WI38 (cell line): Measurements from ENCODE around the gene RAB20.
"Not testable (repeated sequence)": the region's sequence is repeated elsewhere in the genome, so short reads cannot be mapped to it uniquely, and the experiment has no call there.

Experiments
- H3K4me3 ChIP-seq: 2 replicates; pipeline ENCODE4 v1.5.1; 2011; ENCODE audit warnings: low read depth, mild to moderate bottlenecking, control low read depth, low read length
- CTCF ChIP-seq: IDR thresholded peaks from 2 replicates; pipeline ENCODE4 v1.5.1; 2012; ENCODE audit warnings: low read depth, mild to moderate bottlenecking, control low read depth, low read length

Gene RAB20

GRCh38 chr13:110541526-110541920 lies 20.0 kb downstream of the RAB20 start:
- no peak for TF ChIP-seq CTCF
- H3K4me3 ChIP-seq, result no peak overlapping the region

DNA sequence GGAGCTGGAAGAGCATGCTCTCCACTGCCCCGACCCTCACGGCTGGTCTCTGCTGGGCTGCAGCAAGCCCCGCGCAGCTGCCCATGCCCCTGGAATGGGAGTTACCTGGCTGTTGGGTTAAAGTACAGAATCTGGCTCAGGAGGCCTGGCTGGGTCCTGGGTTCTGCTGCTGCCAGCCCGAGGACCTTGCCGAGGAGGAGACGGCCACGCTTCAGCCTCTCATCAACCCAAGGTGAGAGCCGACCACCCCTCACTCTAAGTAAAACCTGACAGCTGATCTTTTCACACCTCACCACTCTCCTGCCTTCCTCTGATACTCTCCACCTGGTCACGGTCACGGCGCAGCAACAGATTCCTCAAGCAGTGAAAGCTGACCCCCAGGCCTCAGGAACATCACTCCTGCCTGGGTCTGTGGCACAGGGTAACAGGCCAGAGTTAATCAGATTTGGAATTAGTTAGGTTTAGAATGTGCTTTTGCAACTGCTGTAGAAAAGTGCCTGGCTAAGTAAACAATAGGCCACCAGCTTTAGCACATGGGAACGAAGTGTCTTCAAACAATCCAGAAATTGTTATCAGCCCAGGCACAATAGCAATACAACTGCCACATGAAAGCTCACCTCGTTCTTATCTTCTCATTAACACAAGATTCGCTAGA lies 20.5 kb downstream of the RAB20 start:
- no peak for TF ChIP-seq CTCF
- no peak overlapping the region for H3K4me3 ChIP-seq

GRCh38 chr13:110539894-110540293 lies 21.6 kb downstream of the RAB20 start:
- TF ChIP-seq CTCF, result no peak
- H3K4me3 ChIP-seq, result no peak overlapping the region

- TF ChIP-seq CTCF, result no peak
Measured at GRCh38 chr13:110538632-110539031, 22.9 kb downstream of the RAB20 start.

DNA sequence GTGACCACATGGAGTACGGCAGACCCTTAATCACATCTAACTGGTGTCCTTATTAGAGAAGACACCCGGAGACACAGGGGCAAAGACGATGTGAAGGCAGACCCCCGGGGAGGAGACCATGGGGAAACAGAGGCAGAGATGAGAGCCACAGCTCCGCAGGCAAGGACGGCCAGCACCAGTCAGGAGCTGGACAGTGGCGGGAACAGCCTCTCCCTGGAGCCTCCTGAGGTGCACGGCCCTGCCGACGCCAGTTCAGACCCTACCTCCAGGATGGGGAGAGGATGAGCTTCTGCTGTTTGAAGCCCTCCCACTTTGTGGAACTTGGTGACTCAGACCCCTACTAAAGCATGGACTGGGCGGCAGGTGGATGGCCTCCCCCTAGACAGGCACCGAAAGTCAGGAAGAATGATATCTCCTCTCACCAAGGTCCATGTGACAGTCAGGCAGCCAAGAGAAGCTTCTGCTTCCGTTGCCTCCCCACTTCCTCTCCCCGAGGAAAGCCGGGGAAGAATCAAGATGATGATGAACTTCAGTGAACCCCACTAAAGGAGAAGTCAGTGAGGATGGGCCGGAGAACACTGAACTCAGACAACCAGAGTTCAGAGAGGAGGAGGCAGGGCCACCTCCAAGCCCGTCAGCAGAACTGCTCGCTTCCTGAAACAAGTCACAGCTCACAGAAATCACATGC lies 25.4 kb downstream of the RAB20 start:
- no peak overlapping the region for H3K4me3 ChIP-seq
- no peak for TF ChIP-seq CTCF

More at GRCh38 chr13:110538632-110539031, 22.9 kb downstream of the RAB20 start:
- no peak overlapping the region for H3K4me3 ChIP-seq

DNA sequence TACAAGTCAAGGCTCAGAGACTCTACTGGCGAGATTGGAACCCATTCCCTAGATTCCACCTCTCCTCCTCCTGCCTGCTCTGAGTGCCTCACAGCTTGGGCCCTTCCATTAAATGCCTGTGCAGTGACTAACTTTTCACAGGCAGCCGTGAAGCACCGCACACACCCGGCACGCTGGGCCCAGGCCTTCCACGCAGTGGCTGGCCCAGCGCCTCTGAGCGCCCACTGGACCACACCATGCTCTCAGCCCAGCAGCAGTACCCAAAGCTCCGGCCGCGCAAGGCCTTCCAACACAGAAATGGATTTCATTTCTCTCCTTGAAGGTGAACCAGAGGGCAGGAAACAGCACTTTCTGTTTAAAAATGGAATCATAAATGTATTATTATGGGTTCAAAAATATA lies 26.0 kb downstream of the RAB20 start:
- H3K4me3 ChIP-seq, result no peak overlapping the region
- no peak for TF ChIP-seq CTCF

DNA sequence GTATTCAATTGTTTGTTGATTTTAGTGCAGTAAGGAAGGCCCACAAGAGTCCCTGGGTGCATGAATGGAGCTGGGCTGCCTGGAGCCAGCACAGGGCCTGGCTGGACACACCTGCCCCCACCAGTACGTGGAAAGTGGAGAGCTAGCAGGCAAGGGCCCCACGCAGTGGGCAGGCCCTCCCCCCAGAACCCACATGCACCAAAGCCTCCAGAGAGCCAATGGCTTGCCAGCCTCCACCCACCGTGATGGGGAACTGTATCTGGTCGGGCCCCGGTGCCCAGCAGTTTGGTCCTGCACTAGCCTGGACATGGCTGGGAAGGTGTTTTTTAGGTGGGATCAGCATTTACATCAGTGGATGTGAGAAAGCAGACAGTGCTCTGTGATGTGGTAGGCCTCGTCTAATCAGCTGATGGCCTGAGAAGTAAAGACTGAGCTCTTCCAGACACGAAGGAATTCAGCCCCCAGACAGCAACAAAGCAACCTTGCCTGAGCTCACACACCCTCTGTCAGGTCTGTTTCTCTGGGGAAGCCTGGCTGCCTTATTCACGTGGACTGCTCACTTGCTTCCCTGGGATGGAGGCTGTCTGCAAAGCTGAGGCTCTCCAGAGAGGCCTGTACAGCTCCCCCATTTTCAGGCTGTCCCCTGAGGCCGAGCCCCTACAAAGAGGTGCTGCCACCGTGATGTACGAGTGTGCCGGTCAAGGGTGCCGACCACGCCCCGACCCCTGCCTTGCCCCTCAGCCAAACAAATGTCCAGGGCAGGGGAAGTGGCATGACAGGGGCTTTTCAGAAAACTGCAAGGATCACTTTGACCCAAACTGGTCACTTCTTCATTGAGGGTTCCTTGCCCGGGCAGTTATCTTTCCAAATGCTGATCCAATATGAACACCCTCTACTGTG lies 27.5 kb downstream of the RAB20 start:
- no peak for TF ChIP-seq CTCF
- H3K4me3 ChIP-seq, result no peak overlapping the region

DNA sequence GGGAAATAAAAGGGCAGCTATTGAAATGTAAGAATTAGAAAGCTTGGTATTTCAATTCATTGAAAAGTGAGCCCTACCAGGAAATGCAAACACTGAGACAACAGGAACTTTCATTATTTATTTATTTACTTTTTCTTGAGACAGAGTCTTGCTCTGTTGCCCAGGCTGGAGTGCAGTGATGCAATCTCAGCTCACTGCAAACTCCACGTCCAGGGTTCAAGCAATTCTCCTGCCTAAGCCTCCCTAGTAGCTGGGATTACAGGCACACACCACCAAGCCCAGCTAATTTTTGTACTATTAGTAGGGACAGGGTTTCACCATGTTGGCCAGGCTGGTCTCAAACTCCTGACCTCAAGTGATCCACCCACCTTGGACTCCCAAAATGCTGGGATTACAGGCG lies 29.3 kb downstream of the RAB20 start:
- not testable (repeated sequence) for H3K4me3 ChIP-seq
